ENCODE measurements around the gene C2CD2L. TPM values are rescaled to one million over a fixed set of nuclear protein-coding genes. Genes with fewer than 3 reads are reported as not detected.
"Not testable (repeated sequence)": the region's sequence is repeated elsewhere in the genome, so short reads cannot be mapped to it uniquely, and the experiment has no call there.

C2CD2L gene
- total RNA-seq, 1 experiment from 2014 or later, result 9.3 TPM

- no TSS peak for BruUV-seq (replicated peaks)
- intact Hi-C loops (cut with micrococcal nuclease; ENCODE audit: unreplicated experiment), result loop anchor here (1.0 to 5.0 kb wide), 5 partner anchors 67 to 236 kb away; partner anchors contain the start of gene MCAM
- H3K9me3 ChIP-seq (ENCODE audit: insufficient read depth, low read depth), result no peaks in the 10 kb centered on the region
These were observed 5.3 kb upstream of the C2CD2L start, which contains the start of gene DPAGT1 for GRCh38 chr11:119101759-119102423. Gene DPAGT1 (minus strand): TSS chr11:119101853. CDS start chr11:119101655, 198 bp downstream.

GRCh38 chr11:119103161-119103664, 3.9 kb upstream of the C2CD2L start:
- H3K9me3 ChIP-seq (ENCODE audit: insufficient read depth, low read depth); H4K20me1 ChIP-seq (ENCODE audit: insufficient read depth); DNase-seq; H3K27me3 ChIP-seq (ENCODE audit: insufficient read depth, low read depth); H3K36me3 ChIP-seq (ENCODE audit: low read depth); BruUV-seq (replicated peaks); H3K9me2 ChIP-seq (ENCODE audit: insufficient read depth): not testable (repeated sequence)
- CTCF ChIA-PET, result interaction anchor here (1.6 to 2.0 kb wide), 2 partner anchors 18 to 93 kb away, joined by 8 to 16 read pairs; partner anchors contain the start of gene HMBS
- Histone ChIP-seq H3K4me1 (replicated peaks; ENCODE audit: insufficient read depth) (peaks cover 32% of the 10 kb centered on the region), H3K4me2 (peak overlapping the region; percentile 92), H2AFZ (peak overlapping the region; percentile 87; the same call in 1 of the 2 replicates), H3K4me3 (peak overlapping the region; percentile 79; the same call in 1 of the 2 replicates), H3K27ac (peak overlapping the region; percentile 87), H3F3A (ENCODE audit: insufficient read depth, low read depth) (peaks cover 37% of the 10 kb centered on the region), H3K79me2 (ENCODE audit: low read depth) (peaks cover 24% of the 10 kb centered on the region)
- intact Hi-C loops (cut with micrococcal nuclease; ENCODE audit: unreplicated experiment), result loop anchor here (2.0 to 5.0 kb wide), 3 partner anchors 94 to 214 kb away; partner anchors contain the start of gene MCAM
- POLR2A ChIA-PET (ENCODE audit: unreplicated experiment), result interaction anchor here (0.7 kb wide), 2 partner anchors 191 to 372 kb away, joined by 4 to 5 read pairs; no protein-coding TSS in a partner anchor

More at GRCh38 chr11:119101759-119102423, 5.3 kb upstream of the C2CD2L start, which contains the start of gene DPAGT1:
- ChIA-PET CTCF (interaction anchor here (0.5 to 2.0 kb wide), 9 partner anchors 16 to 930 kb away, joined by 3 to 16 read pairs (median 4); partner anchors contain the start of genes CBL, HINFP, HMBS and MCAM), POLR2A (ENCODE audit: unreplicated experiment) (interaction anchor here (0.5 to 1.0 kb wide), 14 partner anchors 11 to 489 kb away, joined by 3 to 15 read pairs (median 6); partner anchors contain the start of genes HINFP, HMBS and NLRX1)
- Histone ChIP-seq H3K36me3 (ENCODE audit: low read depth) (peaks cover 11% of the 10 kb centered on the region), H3K27ac (peak within 1 kb of the TSS; percentile 87), H3K79me2 (ENCODE audit: low read depth) (peaks cover 24% of the 10 kb centered on the region), H2AFZ (peak within 1 kb of the TSS; percentile 87), H3K4me3 (peak within 1 kb of the TSS; percentile 79), H4K20me1 (ENCODE audit: insufficient read depth) (no peaks in the 10 kb centered on the region), H3K9me2 (ENCODE audit: insufficient read depth) (no peaks in the 10 kb centered on the region), H3K4me2 (peak within 1 kb of the TSS; percentile 92), H3K4me1 (replicated peaks; ENCODE audit: insufficient read depth) (peaks cover 31% of the 10 kb centered on the region), H3F3A (ENCODE audit: insufficient read depth, low read depth) (peaks cover 42% of the 10 kb centered on the region), H3K27me3 (ENCODE audit: insufficient read depth, low read depth) (no peaks in the 10 kb centered on the region)
- DNase-seq, result peak; percentile 85 to 98
- TF ChIP-seq EZH2 (IDR thresholded peaks at IDR 0.05; ENCODE audit: low read depth) (no peak), CTCF (conservative IDR thresholded peaks at IDR 0.05) (no peak)

- H3K9me2 ChIP-seq (ENCODE audit: insufficient read depth), result no peaks in the 10 kb centered on the region
- H3K27ac ChIP-seq, result no peak overlapping the region
- no TSS peak for BruUV-seq (replicated peaks)
- H3K36me3 ChIP-seq (ENCODE audit: low read depth), result peaks cover 1% of the 10 kb centered on the region
- H3K4me1 ChIP-seq (replicated peaks; ENCODE audit: insufficient read depth), result peaks cover 37% of the 10 kb centered on the region
- no peak overlapping the region for H3K4me3 ChIP-seq
- peaks cover 38% of the 10 kb centered on the region for H3F3A ChIP-seq (ENCODE audit: insufficient read depth, low read depth)
- ChIA-PET CTCF (no interaction called here), POLR2A (ENCODE audit: unreplicated experiment) (no interaction called here)
- H3K4me2 ChIP-seq, result no peak overlapping the region
- H3K27me3 ChIP-seq (ENCODE audit: insufficient read depth, low read depth), result no peaks in the 10 kb centered on the region
- no peak for DNase-seq
- H4K20me1 ChIP-seq (ENCODE audit: insufficient read depth), result no peaks in the 10 kb centered on the region
- peaks cover 24% of the 10 kb centered on the region for H3K79me2 ChIP-seq (ENCODE audit: low read depth)
- no peak for TF ChIP-seq CTCF (conservative IDR thresholded peaks at IDR 0.05)
- TF ChIP-seq EZH2 (IDR thresholded peaks at IDR 0.05; ENCODE audit: low read depth), result no peak
- intact Hi-C loops (cut with micrococcal nuclease; ENCODE audit: unreplicated experiment), result loop anchor here (2.0 to 5.0 kb wide), 3 partner anchors 93 to 214 kb away; partner anchors contain the start of gene MCAM
- no peak overlapping the region for H2AFZ ChIP-seq
- no peaks in the 10 kb centered on the region for H3K9me3 ChIP-seq (ENCODE audit: insufficient read depth, low read depth)
These were observed 3.4 kb upstream of the C2CD2L start for GRCh38 chr11:119103793-119104192.

All from PC-9 (cell line).